ENCODE data around the gene ADCY2.

The ADCY2 gene

DNA sequence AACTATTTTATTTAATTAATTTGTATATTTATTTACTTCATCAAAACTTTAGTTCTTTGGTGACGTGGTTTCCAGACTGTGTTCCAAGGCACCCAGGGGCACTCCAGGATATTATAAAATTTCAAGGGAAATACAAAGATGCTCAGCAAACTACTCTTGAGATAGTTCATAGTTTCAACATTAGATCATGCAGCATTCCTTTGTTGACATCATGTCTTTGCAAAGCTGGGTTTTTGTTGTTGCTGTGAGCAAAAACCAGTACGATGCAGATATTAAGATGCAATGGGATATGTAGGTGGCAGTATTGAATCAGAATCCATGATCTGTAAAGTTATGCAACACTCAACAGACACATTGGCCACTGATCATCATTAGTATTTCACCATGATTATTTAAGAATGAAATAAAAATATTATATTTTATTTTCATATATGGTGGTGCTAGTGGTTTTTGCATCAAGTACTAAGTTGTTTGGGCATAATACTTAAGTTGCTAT is 219.7 kb downstream of the ADCY2 start:
- Histone ChIP-seq H3K27me3 (ENCODE audit: insufficient read depth, poor library complexity, severe bottlenecking) (no peaks in the 10 kb centered on the region), H3K4me3 (replicated peaks; ENCODE audit: insufficient read depth, low read length) (no peak overlapping the region), H3K27ac (replicated peaks) (no peak overlapping the region)
- DNase-seq (ENCODE audit: low read depth in 1 of 2, low spot score in 1 of 2): no peak
- TF ChIP-seq POLR2AphosphoS5 (IDR thresholded peaks at IDR 0.05; ENCODE audit: low read depth) (no peak), SPI1 (IDR thresholded peaks at IDR 0.05; ENCODE audit: borderline replicate concordance, low read depth) (no peak), GABPA (IDR thresholded peaks at IDR 0.05; ENCODE audit: low read depth) (no peak)
- TF ChIP-seq, protein P1, sequence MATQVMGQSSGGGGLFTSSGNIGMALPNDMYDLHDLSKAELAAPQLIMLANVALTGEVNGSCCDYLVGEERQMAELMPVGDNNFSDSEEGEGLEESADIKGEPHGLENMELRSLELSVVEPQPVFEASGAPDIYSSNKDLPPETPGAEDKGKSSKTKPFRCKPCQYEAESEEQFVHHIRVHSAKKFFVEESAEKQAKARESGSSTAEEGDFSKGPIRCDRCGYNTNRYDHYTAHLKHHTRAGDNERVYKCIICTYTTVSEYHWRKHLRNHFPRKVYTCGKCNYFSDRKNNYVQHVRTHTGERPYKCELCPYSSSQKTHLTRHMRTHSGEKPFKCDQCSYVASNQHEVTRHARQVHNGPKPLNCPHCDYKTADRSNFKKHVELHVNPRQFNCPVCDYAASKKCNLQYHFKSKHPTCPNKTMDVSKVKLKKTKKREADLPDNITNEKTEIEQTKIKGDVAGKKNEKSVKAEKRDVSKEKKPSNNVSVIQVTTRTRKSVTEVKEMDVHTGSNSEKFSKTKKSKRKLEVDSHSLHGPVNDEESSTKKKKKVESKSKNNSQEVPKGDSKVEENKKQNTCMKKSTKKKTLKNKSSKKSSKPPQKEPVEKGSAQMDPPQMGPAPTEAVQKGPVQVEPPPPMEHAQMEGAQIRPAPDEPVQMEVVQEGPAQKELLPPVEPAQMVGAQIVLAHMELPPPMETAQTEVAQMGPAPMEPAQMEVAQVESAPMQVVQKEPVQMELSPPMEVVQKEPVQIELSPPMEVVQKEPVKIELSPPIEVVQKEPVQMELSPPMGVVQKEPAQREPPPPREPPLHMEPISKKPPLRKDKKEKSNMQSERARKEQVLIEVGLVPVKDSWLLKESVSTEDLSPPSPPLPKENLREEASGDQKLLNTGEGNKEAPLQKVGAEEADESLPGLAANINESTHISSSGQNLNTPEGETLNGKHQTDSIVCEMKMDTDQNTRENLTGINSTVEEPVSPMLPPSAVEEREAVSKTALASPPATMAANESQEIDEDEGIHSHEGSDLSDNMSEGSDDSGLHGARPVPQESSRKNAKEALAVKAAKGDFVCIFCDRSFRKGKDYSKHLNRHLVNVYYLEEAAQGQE (IDR thresholded peaks at IDR 0.05; ENCODE audit: insufficient replicate concordance, low read depth): no peak
- TF ChIP-seq, protein P2, sequence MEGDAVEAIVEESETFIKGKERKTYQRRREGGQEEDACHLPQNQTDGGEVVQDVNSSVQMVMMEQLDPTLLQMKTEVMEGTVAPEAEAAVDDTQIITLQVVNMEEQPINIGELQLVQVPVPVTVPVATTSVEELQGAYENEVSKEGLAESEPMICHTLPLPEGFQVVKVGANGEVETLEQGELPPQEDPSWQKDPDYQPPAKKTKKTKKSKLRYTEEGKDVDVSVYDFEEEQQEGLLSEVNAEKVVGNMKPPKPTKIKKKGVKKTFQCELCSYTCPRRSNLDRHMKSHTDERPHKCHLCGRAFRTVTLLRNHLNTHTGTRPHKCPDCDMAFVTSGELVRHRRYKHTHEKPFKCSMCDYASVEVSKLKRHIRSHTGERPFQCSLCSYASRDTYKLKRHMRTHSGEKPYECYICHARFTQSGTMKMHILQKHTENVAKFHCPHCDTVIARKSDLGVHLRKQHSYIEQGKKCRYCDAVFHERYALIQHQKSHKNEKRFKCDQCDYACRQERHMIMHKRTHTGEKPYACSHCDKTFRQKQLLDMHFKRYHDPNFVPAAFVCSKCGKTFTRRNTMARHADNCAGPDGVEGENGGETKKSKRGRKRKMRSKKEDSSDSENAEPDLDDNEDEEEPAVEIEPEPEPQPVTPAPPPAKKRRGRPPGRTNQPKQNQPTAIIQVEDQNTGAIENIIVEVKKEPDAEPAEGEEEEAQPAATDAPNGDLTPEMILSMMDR (IDR thresholded peaks at IDR 0.05; ENCODE audit: insufficient read depth, low read length): no peak

DNA sequence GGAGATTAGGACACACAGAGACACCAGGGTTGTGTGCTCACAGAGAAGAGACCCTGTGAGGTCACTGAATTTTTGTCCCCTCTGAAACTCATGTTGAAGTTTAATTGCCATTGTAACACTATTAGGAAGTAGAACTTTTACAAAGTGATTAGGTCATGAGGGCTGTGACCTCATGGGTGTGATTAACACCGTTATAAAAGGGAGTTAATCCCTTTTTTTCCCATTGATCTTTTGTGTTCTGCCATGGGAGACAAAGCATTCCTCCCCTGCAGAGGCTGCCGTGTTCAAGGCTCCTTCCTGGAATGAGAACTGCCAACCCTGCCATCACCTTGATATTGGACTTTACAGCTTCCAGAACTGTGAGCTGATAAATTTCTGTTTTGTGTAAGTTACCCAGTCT is 221.0 kb downstream of the ADCY2 start:
- no peak for TF ChIP-seq GABPA (IDR thresholded peaks at IDR 0.05; ENCODE audit: low read depth)
- TF ChIP-seq POLR2AphosphoS5 (IDR thresholded peaks at IDR 0.05; ENCODE audit: low read depth): no peak
- TF ChIP-seq SPI1 (IDR thresholded peaks at IDR 0.05; ENCODE audit: borderline replicate concordance, low read depth): no peak
- TF ChIP-seq, protein P2 (IDR thresholded peaks at IDR 0.05; ENCODE audit: insufficient read depth, low read length): no peak
- TF ChIP-seq, protein P1 (IDR thresholded peaks at IDR 0.05; ENCODE audit: insufficient replicate concordance, low read depth): no peak
- H3K27me3 ChIP-seq (ENCODE audit: insufficient read depth, poor library complexity, severe bottlenecking): no peaks in the 10 kb centered on the region
- no peak overlapping the region for H3K27ac ChIP-seq (replicated peaks)
- DNase-seq (ENCODE audit: low read depth in 1 of 2, low spot score in 1 of 2): no peak
- no peak overlapping the region for H3K4me3 ChIP-seq (replicated peaks; ENCODE audit: insufficient read depth, low read length)

DNA sequence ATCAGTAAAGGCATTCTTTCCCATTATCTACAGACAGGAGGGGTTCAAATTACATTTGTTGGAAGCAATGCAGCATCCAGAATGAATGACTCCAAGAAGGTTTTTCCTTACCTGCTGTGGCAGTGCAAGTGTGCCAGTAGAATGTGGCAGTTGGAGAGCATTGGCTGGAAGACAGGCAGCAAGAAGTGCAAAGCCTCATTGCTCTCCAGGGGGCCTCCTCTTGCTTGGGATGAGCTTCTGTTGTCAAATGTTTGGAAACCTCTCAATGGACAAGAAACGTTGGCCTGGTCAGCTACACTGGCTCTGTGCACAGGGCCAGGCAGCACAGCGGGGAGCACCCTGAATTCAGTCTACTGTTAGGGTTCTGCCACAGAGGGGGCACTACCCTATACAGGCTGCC is 226.6 kb downstream of the ADCY2 start:
- DNase-seq (ENCODE audit: low read depth in 1 of 2, low spot score in 1 of 2): no peak
- H3K27me3 ChIP-seq (ENCODE audit: insufficient read depth, poor library complexity, severe bottlenecking): no peaks in the 10 kb centered on the region
- H3K4me3 ChIP-seq (replicated peaks; ENCODE audit: insufficient read depth, low read length): no peak overlapping the region
- TF ChIP-seq SPI1 (IDR thresholded peaks at IDR 0.05; ENCODE audit: borderline replicate concordance, low read depth): no peak
- H3K27ac ChIP-seq (replicated peaks): no peak overlapping the region

DNA sequence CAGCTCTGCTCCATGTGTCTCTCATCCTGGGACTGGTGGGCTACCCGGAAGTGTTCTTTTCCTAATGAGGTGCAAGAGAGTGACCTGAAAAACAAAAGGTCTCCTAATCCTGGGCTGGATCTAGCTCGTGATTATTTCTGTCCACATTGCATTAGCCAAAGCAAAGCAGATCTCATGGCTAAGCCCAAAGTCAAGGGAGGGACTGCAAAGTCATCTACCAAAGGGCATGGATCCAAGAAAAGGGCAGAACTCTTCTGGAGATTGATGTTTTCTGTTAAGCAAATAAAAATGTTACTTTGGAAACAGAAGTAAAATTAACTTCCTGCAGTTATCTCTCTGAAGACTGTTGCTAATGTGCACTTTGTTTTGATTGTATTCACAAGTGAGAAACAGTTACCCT is 229.8 kb downstream of the ADCY2 start:
- no peak for DNase-seq (ENCODE audit: low read depth in 1 of 2, low spot score in 1 of 2)
- no peak overlapping the region for H3K27ac ChIP-seq (replicated peaks)
- no peak overlapping the region for H3K4me3 ChIP-seq (replicated peaks; ENCODE audit: insufficient read depth, low read length)

More for the DNA sequence above, 229.8 kb downstream of the ADCY2 start:
- TF ChIP-seq GABPA (IDR thresholded peaks at IDR 0.05; ENCODE audit: low read depth): no peak
- TF ChIP-seq SPI1 (IDR thresholded peaks at IDR 0.05; ENCODE audit: borderline replicate concordance, low read depth): no peak
- TF ChIP-seq POLR2AphosphoS5 (IDR thresholded peaks at IDR 0.05; ENCODE audit: low read depth): no peak
- TF ChIP-seq, protein P1 (IDR thresholded peaks at IDR 0.05; ENCODE audit: insufficient replicate concordance, low read depth): no peak
- TF ChIP-seq, protein P2 (IDR thresholded peaks at IDR 0.05; ENCODE audit: insufficient read depth, low read length): no peak
- H3K27me3 ChIP-seq (ENCODE audit: insufficient read depth, poor library complexity, severe bottlenecking): no peaks in the 10 kb centered on the region

Data from HL-60 (cell line).